H1 (cell line): ENCODE measurements around the gene SLC19A1.

Experiments used
- CTCF ChIP-seq, 3 experiments: IDR thresholded peaks; 1 replicate in 2 of 3; 2 replicates in 1 of 3; pipeline versions ENCODE4 v1.5.1 to v1.6.1; 2011; ENCODE audit warnings: low read length in 3 of 3, mild to moderate bottlenecking in 3 of 3, inconsistent platforms in 2 of 3, low read depth in 1 of 3, moderate library complexity in 1 of 3; ENCODE audit not compliant: insufficient read depth in 1 of 3; ENCODE audit errors: control extremely low read depth in 1 of 3
- GABPA ChIP-seq: IDR thresholded peaks from 2 replicates; pipeline ENCODE4 v1.6.1; 2011; ENCODE audit warnings: mild to moderate bottlenecking, low read length, moderate library complexity, borderline replicate concordance; ENCODE audit not compliant: insufficient read depth
- MAFK ChIP-seq: IDR thresholded peaks from 2 replicates; pipeline ENCODE4 v1.6.1; 2012; ENCODE audit warnings: low read depth, mild to moderate bottlenecking, improper control_type of control experiment, low read length
- POLR2A ChIP-seq, 2 experiments: IDR thresholded peaks; 1 replicate in 1 of 2; 2 replicates in 1 of 2; pipeline ENCODE4 v1.6.1; 2011; ENCODE audit warnings: low read depth in 2 of 2, low read length in 2 of 2, mild to moderate bottlenecking in 2 of 2; ENCODE audit errors: control extremely low read depth in 1 of 2
- POLR2AphosphoS5 ChIP-seq: IDR thresholded peaks from 2 replicates; pipeline ENCODE4 v1.6.1; 2011; ENCODE audit warnings: low read depth, low read length
- RFX5 ChIP-seq: IDR thresholded peaks from 2 replicates; pipeline ENCODE4 v1.6.1; 2011; ENCODE audit warnings: low read depth, low read length, improper control_type of control experiment, borderline replicate concordance
- TEAD4 ChIP-seq: IDR thresholded peaks from 2 replicates; pipeline ENCODE4 v1.6.1; 2012; ENCODE audit warnings: low read depth, low read length, inconsistent platforms, mixed read lengths

GRCh38 chr21:45474323-45474950, 67.8 kb downstream of the SLC19A1 start:
- TF ChIP-seq TEAD4 (no peak), RFX5 (no peak), POLR2AphosphoS5 (no peak; the same call in 1 of the 2 replicates), MAFK (no peak), GABPA (no peak), CTCF (IDR thresholded peaks at IDR 0.05; ENCODE audit: control extremely low read depth in 1 of 3, insufficient read depth in 1 of 3, low read depth in 1 of 3, low read length in 3 of 3) (no peak), POLR2A (IDR thresholded peaks at IDR 0.05; ENCODE audit: control extremely low read depth in 1 of 2, low read depth in 2 of 2, low read length in 2 of 2) (no peak)
